ENCODE measurements around the gene HS6ST3.

The HS6ST3 gene

GRCh38 chr13:96417939-96418685, 328.2 kb downstream of the HS6ST3 start:
- H3K36me3 ChIP-seq (ENCODE audit: control insufficient read depth in 1 of 2, insufficient read depth in 2 of 2, low read depth in 1 of 2, low read length in 2 of 2), result no peaks in the 10 kb centered on the region
- H3K4me3 ChIP-seq (ENCODE audit: insufficient read depth in 1 of 2, low read depth in 1 of 2, low read length in 2 of 2), result no peak overlapping the region
- DNase-seq, result no peak
- no peak overlapping the region for H2BK12ac ChIP-seq (ENCODE audit: low read length in 2 of 2)
- H3K9me3 ChIP-seq (ENCODE audit: control insufficient read depth, low read length), result no peaks in the 10 kb centered on the region
- no peaks in the 10 kb centered on the region for H3K79me1 ChIP-seq (replicated peaks; ENCODE audit: low read length, poor library complexity, severe bottlenecking)
- no peak overlapping the region for H4K91ac ChIP-seq (ENCODE audit: low read length)
- no peak overlapping the region for H3K4ac ChIP-seq (ENCODE audit: low read depth in 1 of 2, low read length in 2 of 2)
- H3K4me1 ChIP-seq (ENCODE audit: control insufficient read depth, insufficient read depth, low read depth, low read length), result no peaks in the 10 kb centered on the region
- H3K4me2 ChIP-seq (ENCODE audit: low read length, poor library complexity, severe bottlenecking), result no peak overlapping the region
- H3K18ac ChIP-seq (ENCODE audit: low read depth in 1 of 2, low read length in 2 of 2), result no peak overlapping the region
- H3K23ac ChIP-seq (ENCODE audit: low read length in 2 of 2), result no peak overlapping the region
- H2AK5ac ChIP-seq (ENCODE audit: low read length, severe bottlenecking), result no peak overlapping the region
- H3K27ac ChIP-seq (ENCODE audit: low read length, poor library complexity, severe bottlenecking), result no peak overlapping the region
- H2BK15ac ChIP-seq (ENCODE audit: low read depth, poor library complexity, severe bottlenecking), result no peak overlapping the region
- no peak overlapping the region for H2BK120ac ChIP-seq (ENCODE audit: low read depth, low read length)
- H3K9ac ChIP-seq (ENCODE audit: low read length), result no peak overlapping the region
- no peak overlapping the region for H3K14ac ChIP-seq (ENCODE audit: low read length in 2 of 2)
- 87% methylated on average over 4 of the region's 6 CpGs for WGBS
- H2AFZ ChIP-seq (ENCODE audit: low read depth, low read length), result no peak overlapping the region
- H3K27me3 ChIP-seq (ENCODE audit: control insufficient read depth in 1 of 2, insufficient read depth in 1 of 2, low read length in 2 of 2), result no peaks in the 10 kb centered on the region
- H2BK5ac ChIP-seq (ENCODE audit: low read depth, low read length, poor library complexity, severe bottlenecking), result no peak overlapping the region
- H4K8ac ChIP-seq (ENCODE audit: low read length), result no peak overlapping the region

- Histone ChIP-seq H3K36me3 (ENCODE audit: control insufficient read depth in 1 of 2, insufficient read depth in 2 of 2, low read depth in 1 of 2, low read length in 2 of 2) (no peaks in the 10 kb centered on the region), H3K9me3 (ENCODE audit: control insufficient read depth, low read length) (no peaks in the 10 kb centered on the region), H3K4ac (ENCODE audit: low read depth in 1 of 2, low read length in 2 of 2) (no peak overlapping the region), H3K4me2 (ENCODE audit: low read length, poor library complexity, severe bottlenecking) (no peak overlapping the region), H2BK12ac (ENCODE audit: low read length in 2 of 2) (no peak overlapping the region), H2BK5ac (ENCODE audit: low read depth, low read length, poor library complexity, severe bottlenecking) (no peak overlapping the region), H3K18ac (ENCODE audit: low read depth in 1 of 2, low read length in 2 of 2) (no peak overlapping the region), H4K91ac (ENCODE audit: low read length) (no peak overlapping the region), H3K14ac (ENCODE audit: low read length in 2 of 2) (no peak overlapping the region), H2BK15ac (ENCODE audit: low read depth, poor library complexity, severe bottlenecking) (no peak overlapping the region), H3K4me1 (ENCODE audit: control insufficient read depth, insufficient read depth, low read depth, low read length) (no peaks in the 10 kb centered on the region), H3K23ac (ENCODE audit: low read length in 2 of 2) (no peak overlapping the region), H2AK5ac (ENCODE audit: low read length, severe bottlenecking) (no peak overlapping the region), H3K27ac (ENCODE audit: low read length, poor library complexity, severe bottlenecking) (no peak overlapping the region), H4K8ac (ENCODE audit: low read length) (no peak overlapping the region), H2AFZ (ENCODE audit: low read depth, low read length) (no peak overlapping the region), H3K4me3 (ENCODE audit: insufficient read depth in 1 of 2, low read depth in 1 of 2, low read length in 2 of 2) (no peak overlapping the region), H3K79me1 (replicated peaks; ENCODE audit: low read length, poor library complexity, severe bottlenecking) (no peaks in the 10 kb centered on the region), H3K9ac (ENCODE audit: low read length) (no peak overlapping the region), H2BK120ac (ENCODE audit: low read depth, low read length) (no peak overlapping the region), H3K27me3 (ENCODE audit: control insufficient read depth in 1 of 2, insufficient read depth in 1 of 2, low read length in 2 of 2) (no peaks in the 10 kb centered on the region)
- no peak for DNase-seq
Measured at GRCh38 chr13:96421314-96421713, 331.4 kb downstream of the HS6ST3 start.

- 84% methylated on average over 3 of the region's 4 CpGs for WGBS
- Histone ChIP-seq H3K4me3 (ENCODE audit: insufficient read depth in 1 of 2, low read depth in 1 of 2, low read length in 2 of 2) (no peak overlapping the region), H3K9ac (ENCODE audit: low read length) (no peak overlapping the region)
Measured at GRCh38 chr13:96422002-96422401, 332.1 kb downstream of the HS6ST3 start.

GRCh38 chr13:96426167-96426566, 336.3 kb downstream of the HS6ST3 start:
- no peaks in the 10 kb centered on the region for H3K79me1 ChIP-seq (replicated peaks; ENCODE audit: low read length, poor library complexity, severe bottlenecking)
- no peak overlapping the region for H3K4ac ChIP-seq (ENCODE audit: low read depth in 1 of 2, low read length in 2 of 2)
- no peak overlapping the region for H3K9ac ChIP-seq (ENCODE audit: low read length)
- H2BK5ac ChIP-seq (ENCODE audit: low read depth, low read length, poor library complexity, severe bottlenecking), result no peak overlapping the region
- H3K27me3 ChIP-seq (ENCODE audit: control insufficient read depth in 1 of 2, insufficient read depth in 1 of 2, low read length in 2 of 2), result no peaks in the 10 kb centered on the region
- H3K14ac ChIP-seq (ENCODE audit: low read length in 2 of 2), result no peak overlapping the region
- no peak overlapping the region for H3K18ac ChIP-seq (ENCODE audit: low read depth in 1 of 2, low read length in 2 of 2)
- H3K23ac ChIP-seq (ENCODE audit: low read length in 2 of 2), result no peak overlapping the region
- H3K27ac ChIP-seq (ENCODE audit: low read length, poor library complexity, severe bottlenecking), result no peak overlapping the region
- no peak overlapping the region for H4K8ac ChIP-seq (ENCODE audit: low read length)
- no peaks in the 10 kb centered on the region for H3K36me3 ChIP-seq (ENCODE audit: control insufficient read depth in 1 of 2, insufficient read depth in 2 of 2, low read depth in 1 of 2, low read length in 2 of 2)
- no peak overlapping the region for H2BK120ac ChIP-seq (ENCODE audit: low read depth, low read length)
- H2BK15ac ChIP-seq (ENCODE audit: low read depth, poor library complexity, severe bottlenecking), result no peak overlapping the region
- H3K4me2 ChIP-seq (ENCODE audit: low read length, poor library complexity, severe bottlenecking), result no peak overlapping the region
- no peak overlapping the region for H2AK5ac ChIP-seq (ENCODE audit: low read length, severe bottlenecking)
- H4K91ac ChIP-seq (ENCODE audit: low read length), result no peak overlapping the region
- no peak overlapping the region for H2AFZ ChIP-seq (ENCODE audit: low read depth, low read length)
- no peak overlapping the region for H2BK12ac ChIP-seq (ENCODE audit: low read length in 2 of 2)
- WGBS, result 77% methylated on average over 1 of the region's 3 CpGs
- no peaks in the 10 kb centered on the region for H3K4me1 ChIP-seq (ENCODE audit: control insufficient read depth, insufficient read depth, low read depth, low read length)
- peaks cover 7% of the 10 kb centered on the region for H3K9me3 ChIP-seq (ENCODE audit: control insufficient read depth, low read length)
- no peak overlapping the region for H3K4me3 ChIP-seq (ENCODE audit: insufficient read depth in 1 of 2, low read depth in 1 of 2, low read length in 2 of 2)
- DNase-seq, result no peak

More at GRCh38 chr13:96422002-96422401, 332.1 kb downstream of the HS6ST3 start:
- Histone ChIP-seq H3K79me1 (replicated peaks; ENCODE audit: low read length, poor library complexity, severe bottlenecking) (no peaks in the 10 kb centered on the region), H3K18ac (ENCODE audit: low read depth in 1 of 2, low read length in 2 of 2) (no peak overlapping the region), H3K23ac (ENCODE audit: low read length in 2 of 2) (no peak overlapping the region), H3K9me3 (ENCODE audit: control insufficient read depth, low read length) (no peaks in the 10 kb centered on the region), H3K36me3 (ENCODE audit: control insufficient read depth in 1 of 2, insufficient read depth in 2 of 2, low read depth in 1 of 2, low read length in 2 of 2) (no peaks in the 10 kb centered on the region), H3K14ac (ENCODE audit: low read length in 2 of 2) (no peak overlapping the region), H2BK5ac (ENCODE audit: low read depth, low read length, poor library complexity, severe bottlenecking) (no peak overlapping the region), H2AK5ac (ENCODE audit: low read length, severe bottlenecking) (no peak overlapping the region), H2BK12ac (ENCODE audit: low read length in 2 of 2) (no peak overlapping the region), H2BK120ac (ENCODE audit: low read depth, low read length) (no peak overlapping the region), H3K4me1 (ENCODE audit: control insufficient read depth, insufficient read depth, low read depth, low read length) (no peaks in the 10 kb centered on the region), H4K91ac (ENCODE audit: low read length) (no peak overlapping the region), H3K4ac (ENCODE audit: low read depth in 1 of 2, low read length in 2 of 2) (no peak overlapping the region), H4K8ac (ENCODE audit: low read length) (no peak overlapping the region), H2BK15ac (ENCODE audit: low read depth, poor library complexity, severe bottlenecking) (no peak overlapping the region), H3K4me2 (ENCODE audit: low read length, poor library complexity, severe bottlenecking) (no peak overlapping the region), H2AFZ (ENCODE audit: low read depth, low read length) (no peak overlapping the region), H3K27me3 (ENCODE audit: control insufficient read depth in 1 of 2, insufficient read depth in 1 of 2, low read length in 2 of 2) (no peaks in the 10 kb centered on the region), H3K27ac (ENCODE audit: low read length, poor library complexity, severe bottlenecking) (no peak overlapping the region)
- no peak for DNase-seq
